ENCODE results near the gene AJAP1.

The AJAP1 gene

DNA sequence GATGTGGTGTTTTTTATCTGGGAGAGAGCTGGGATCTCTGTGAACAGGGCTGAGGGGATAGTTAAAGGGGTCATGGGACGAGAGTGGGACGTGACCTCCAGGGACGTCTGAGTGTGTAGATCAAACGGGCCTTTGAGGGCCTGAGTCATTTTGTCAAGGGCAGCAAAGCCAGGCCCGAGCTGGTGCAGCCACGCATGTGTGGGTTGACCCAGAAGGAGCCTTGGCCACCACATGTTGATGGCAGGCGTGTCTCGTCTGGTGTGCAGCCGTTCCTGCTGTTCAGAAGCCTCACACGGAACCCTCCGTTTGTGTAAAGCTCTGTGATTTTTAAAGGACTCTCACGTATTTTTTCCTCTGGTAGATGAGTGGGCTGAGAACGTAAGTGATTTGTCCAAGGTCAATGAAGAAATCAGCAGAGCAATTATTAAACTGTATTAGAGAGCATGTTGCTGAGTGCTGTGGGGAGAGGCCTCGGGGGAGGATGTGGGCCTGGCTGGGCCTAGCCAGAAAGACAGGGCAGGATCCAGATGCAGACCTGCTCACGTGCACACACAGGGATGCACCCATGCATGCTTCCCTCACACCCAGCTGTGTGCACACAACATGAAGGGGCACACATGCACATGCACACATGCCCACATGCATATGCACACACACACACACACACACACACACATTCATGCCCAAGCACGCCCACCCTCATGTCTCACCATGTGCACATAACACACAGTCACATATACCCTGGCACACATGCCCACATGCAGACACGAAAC, 89.8 kb downstream of the AJAP1 start:
- ChIA-PET POLR2A (no interaction called here), CTCF (no interaction called here)
- DNase-seq (ENCODE audit: extremely low spot score), result no peak
- TF ChIP-seq L3MBTL2 (conservative IDR thresholded peaks at IDR 0.05), result no peak
- TF ChIP-seq TARDBP (IDR thresholded peaks at IDR 0.05), result no peak
- TF ChIP-seq FOXA1 (IDR thresholded peaks at IDR 0.05), result no peak
- no peak for TF ChIP-seq HDGF (IDR thresholded peaks at IDR 0.05; ENCODE audit: borderline replicate concordance)
- no peak for TF ChIP-seq BHLHE40 (IDR thresholded peaks at IDR 0.05; ENCODE audit: borderline replicate concordance)
- no peak for TF ChIP-seq SP1 (IDR thresholded peaks at IDR 0.05)
- no peak for TF ChIP-seq LEF1 (IDR thresholded peaks at IDR 0.05; ENCODE audit: borderline replicate concordance)
- TF ChIP-seq FOXK2 (IDR thresholded peaks at IDR 0.05), result no peak
- TF ChIP-seq NFRKB (IDR thresholded peaks at IDR 0.05), result no peak
- no peak for TF ChIP-seq ARNT (IDR thresholded peaks at IDR 0.05)
- TF ChIP-seq, protein P1, sequence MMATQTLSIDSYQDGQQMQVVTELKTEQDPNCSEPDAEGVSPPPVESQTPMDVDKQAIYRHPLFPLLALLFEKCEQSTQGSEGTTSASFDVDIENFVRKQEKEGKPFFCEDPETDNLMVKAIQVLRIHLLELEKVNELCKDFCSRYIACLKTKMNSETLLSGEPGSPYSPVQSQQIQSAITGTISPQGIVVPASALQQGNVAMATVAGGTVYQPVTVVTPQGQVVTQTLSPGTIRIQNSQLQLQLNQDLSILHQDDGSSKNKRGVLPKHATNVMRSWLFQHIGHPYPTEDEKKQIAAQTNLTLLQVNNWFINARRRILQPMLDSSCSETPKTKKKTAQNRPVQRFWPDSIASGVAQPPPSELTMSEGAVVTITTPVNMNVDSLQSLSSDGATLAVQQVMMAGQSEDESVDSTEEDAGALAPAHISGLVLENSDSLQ (IDR thresholded peaks at IDR 0.05), result no peak
- no peak for TF ChIP-seq ZNF384 (IDR thresholded peaks at IDR 0.05)
- TF ChIP-seq ELF4 (IDR thresholded peaks at IDR 0.05), result no peak
- TF ChIP-seq SUZ12 (IDR thresholded peaks at IDR 0.05), result no peak
- TF ChIP-seq CTBP1 (IDR thresholded peaks at IDR 0.05; ENCODE audit: borderline replicate concordance), result no peak
- TF ChIP-seq FOXM1 (IDR thresholded peaks at IDR 0.05; ENCODE audit: borderline replicate concordance), result no peak

GRCh38 chr1:4745560-4745959, 91.2 kb downstream of the AJAP1 start:
- POLR2A ChIA-PET, result no interaction called here
- no peak for DNase-seq (ENCODE audit: extremely low spot score)
- CTCF ChIA-PET, result no interaction called here
- TF ChIP-seq HDGF (IDR thresholded peaks at IDR 0.05; ENCODE audit: borderline replicate concordance) (no peak), NFRKB (IDR thresholded peaks at IDR 0.05) (no peak), ZNF384 (IDR thresholded peaks at IDR 0.05) (no peak), TARDBP (IDR thresholded peaks at IDR 0.05) (no peak), SP1 (IDR thresholded peaks at IDR 0.05) (no peak), FOXM1 (IDR thresholded peaks at IDR 0.05; ENCODE audit: borderline replicate concordance) (no peak), SUZ12 (IDR thresholded peaks at IDR 0.05) (no peak), ELF4 (IDR thresholded peaks at IDR 0.05) (no peak)

GRCh38 chr1:4749406-4749805, 95.0 kb downstream of the AJAP1 start:
- ChIA-PET CTCF (no interaction called here), POLR2A (no interaction called here)
- TF ChIP-seq, protein P1 (IDR thresholded peaks at IDR 0.05), result no peak
- TF ChIP-seq FOXK2 (IDR thresholded peaks at IDR 0.05) (no peak), CTBP1 (IDR thresholded peaks at IDR 0.05; ENCODE audit: borderline replicate concordance) (no peak), ELF4 (IDR thresholded peaks at IDR 0.05) (no peak), TARDBP (IDR thresholded peaks at IDR 0.05) (no peak), ZNF384 (IDR thresholded peaks at IDR 0.05) (no peak), ARNT (IDR thresholded peaks at IDR 0.05) (no peak), FOXM1 (IDR thresholded peaks at IDR 0.05; ENCODE audit: borderline replicate concordance) (no peak)
- no peak for DNase-seq (ENCODE audit: extremely low spot score)

DNA sequence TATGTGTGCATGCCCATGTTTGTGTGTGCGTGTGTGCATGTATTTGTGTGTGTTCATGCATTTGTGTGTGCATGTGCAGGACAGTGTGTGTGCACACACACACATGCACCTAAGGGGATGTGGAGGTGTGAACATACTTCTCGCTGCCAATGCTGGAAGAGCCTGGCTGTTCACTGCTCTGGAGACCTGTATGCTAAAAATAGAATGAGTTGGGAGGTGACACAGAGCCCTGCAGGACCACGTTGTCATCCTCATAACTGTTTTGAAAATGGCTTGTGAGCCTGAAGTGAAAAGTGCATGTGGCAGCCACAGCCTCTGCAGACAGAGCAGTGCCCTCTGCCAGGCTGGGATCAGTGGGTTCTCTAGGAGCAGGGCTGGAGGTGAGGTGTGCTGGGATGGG, 95.8 kb downstream of the AJAP1 start:
- CTCF ChIA-PET, result no interaction called here
- POLR2A ChIA-PET, result no interaction called here
- no peak for DNase-seq (ENCODE audit: extremely low spot score)
- no peak for TF ChIP-seq LEF1 (IDR thresholded peaks at IDR 0.05; ENCODE audit: borderline replicate concordance)
- no peak for TF ChIP-seq ZNF384 (IDR thresholded peaks at IDR 0.05)
- TF ChIP-seq HDGF (IDR thresholded peaks at IDR 0.05; ENCODE audit: borderline replicate concordance), result no peak
- TF ChIP-seq L3MBTL2 (conservative IDR thresholded peaks at IDR 0.05), result no peak
- no peak for TF ChIP-seq ARNT (IDR thresholded peaks at IDR 0.05)
- no peak for TF ChIP-seq FOXK2 (IDR thresholded peaks at IDR 0.05)
- TF ChIP-seq ELF4 (IDR thresholded peaks at IDR 0.05), result no peak
- TF ChIP-seq TARDBP (IDR thresholded peaks at IDR 0.05), result no peak
- no peak for TF ChIP-seq FOXA1 (IDR thresholded peaks at IDR 0.05)
- no peak for TF ChIP-seq NFRKB (IDR thresholded peaks at IDR 0.05)
- TF ChIP-seq SUZ12 (IDR thresholded peaks at IDR 0.05), result no peak
- no peak for TF ChIP-seq FOXM1 (IDR thresholded peaks at IDR 0.05; ENCODE audit: borderline replicate concordance)
- no peak for TF ChIP-seq CTBP1 (IDR thresholded peaks at IDR 0.05; ENCODE audit: borderline replicate concordance)
- TF ChIP-seq, protein P1 (IDR thresholded peaks at IDR 0.05), result no peak
- no peak for TF ChIP-seq BHLHE40 (IDR thresholded peaks at IDR 0.05; ENCODE audit: borderline replicate concordance)
- TF ChIP-seq SP1 (IDR thresholded peaks at IDR 0.05), result no peak

- TF ChIP-seq BHLHE40 (IDR thresholded peaks at IDR 0.05; ENCODE audit: borderline replicate concordance) (no peak), ELF4 (IDR thresholded peaks at IDR 0.05) (no peak), LEF1 (IDR thresholded peaks at IDR 0.05; ENCODE audit: borderline replicate concordance) (no peak), SP1 (IDR thresholded peaks at IDR 0.05) (no peak)
- ChIA-PET CTCF (no interaction called here), POLR2A (no interaction called here)
- no peak for DNase-seq (ENCODE audit: extremely low spot score)
These were observed 97.7 kb downstream of the AJAP1 start for GRCh38 chr1:4752059-4752458.

DNA sequence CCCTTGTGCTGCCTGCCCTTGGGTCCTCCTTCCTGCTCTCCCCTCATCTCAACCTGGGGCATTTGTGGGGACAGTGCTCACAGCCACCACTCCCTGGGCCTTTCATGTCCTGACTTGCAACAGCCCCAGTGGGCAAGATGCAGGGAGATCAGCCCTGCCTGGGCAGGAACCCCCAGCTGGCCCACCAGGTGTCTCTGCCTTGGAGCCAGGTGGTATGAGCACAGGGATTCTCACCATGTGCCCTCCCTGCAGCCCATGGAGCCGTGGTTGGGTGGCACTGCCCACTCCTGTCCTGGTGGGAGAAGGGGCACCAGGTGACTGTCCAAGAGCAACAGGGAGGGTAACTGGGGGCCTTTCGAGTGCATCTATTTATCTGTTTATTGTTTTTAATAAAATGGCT, 100.4 kb downstream of the AJAP1 start:
- CTCF ChIA-PET, result no interaction called here
- DNase-seq (ENCODE audit: extremely low spot score), result no peak
- no peak for TF ChIP-seq SP1 (IDR thresholded peaks at IDR 0.05)
- TF ChIP-seq NFRKB (IDR thresholded peaks at IDR 0.05), result no peak
- no peak for TF ChIP-seq FOXK2 (IDR thresholded peaks at IDR 0.05)
- no peak for TF ChIP-seq FOXM1 (IDR thresholded peaks at IDR 0.05; ENCODE audit: borderline replicate concordance)
- TF ChIP-seq LEF1 (IDR thresholded peaks at IDR 0.05; ENCODE audit: borderline replicate concordance), result no peak
- TF ChIP-seq BHLHE40 (IDR thresholded peaks at IDR 0.05; ENCODE audit: borderline replicate concordance), result no peak
- no peak for TF ChIP-seq SUZ12 (IDR thresholded peaks at IDR 0.05)
- POLR2A ChIA-PET, result no interaction called here

Data from HEK293T (cell line).